GM18858 (cell line): ENCODE measurements around the gene MTMR3.
"Not testable (repeated sequence)": the region's sequence is repeated elsewhere in the genome, so short reads cannot be mapped to it uniquely, and the experiment has no call there.

Experiments
- ATAC-seq: cut with Tn5 transposase; IDR thresholded peaks from one replicate; pipeline ENCODE4 v1.9.1; 2021; ENCODE audit not compliant: unreplicated experiment

Gene MTMR3

DNA sequence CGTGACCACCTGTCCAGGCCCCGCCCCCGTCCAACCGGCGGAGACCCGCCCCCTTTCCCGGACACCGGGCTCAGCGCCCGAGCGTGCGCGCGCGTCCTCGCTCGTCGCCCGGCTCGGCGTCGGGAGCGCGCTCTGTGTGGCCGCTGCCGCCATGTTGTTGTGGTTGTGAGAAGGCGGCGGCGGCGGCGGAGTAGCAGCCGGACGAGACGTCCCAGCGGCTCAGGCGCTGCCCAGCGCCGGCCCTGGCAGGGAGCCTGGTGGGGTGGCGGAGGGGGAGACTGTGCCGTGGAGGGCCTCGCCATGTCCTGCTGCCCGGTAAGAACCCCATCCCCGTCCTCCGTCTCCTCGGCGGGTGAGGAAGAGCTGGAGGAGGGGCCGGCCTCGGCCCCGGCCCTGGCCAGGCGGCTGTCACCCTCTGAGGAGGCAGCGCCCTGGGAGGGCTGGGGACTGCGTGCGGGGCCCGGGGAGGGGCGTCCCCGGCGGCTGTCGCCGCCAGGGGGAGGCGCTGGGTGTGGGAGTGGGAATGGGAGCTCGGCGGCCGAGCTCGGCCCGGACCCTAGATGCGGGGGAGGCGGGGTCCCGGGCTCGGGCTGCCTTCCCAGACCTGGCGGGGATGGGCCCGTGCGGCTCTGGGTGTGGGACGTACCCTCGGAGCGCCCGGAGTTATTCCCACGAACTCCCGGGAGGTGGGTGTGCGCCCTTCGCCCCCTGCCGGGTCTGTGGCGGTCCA is at the start of gene MTMR3:
Gene MTMR3, plus strand, starts transcription at position 130 of the 730 bp plus-strand sequence. CDS start 87,886 bp downstream, outside the sequence.
- peak; percentile 62 for ATAC-seq

DNA sequence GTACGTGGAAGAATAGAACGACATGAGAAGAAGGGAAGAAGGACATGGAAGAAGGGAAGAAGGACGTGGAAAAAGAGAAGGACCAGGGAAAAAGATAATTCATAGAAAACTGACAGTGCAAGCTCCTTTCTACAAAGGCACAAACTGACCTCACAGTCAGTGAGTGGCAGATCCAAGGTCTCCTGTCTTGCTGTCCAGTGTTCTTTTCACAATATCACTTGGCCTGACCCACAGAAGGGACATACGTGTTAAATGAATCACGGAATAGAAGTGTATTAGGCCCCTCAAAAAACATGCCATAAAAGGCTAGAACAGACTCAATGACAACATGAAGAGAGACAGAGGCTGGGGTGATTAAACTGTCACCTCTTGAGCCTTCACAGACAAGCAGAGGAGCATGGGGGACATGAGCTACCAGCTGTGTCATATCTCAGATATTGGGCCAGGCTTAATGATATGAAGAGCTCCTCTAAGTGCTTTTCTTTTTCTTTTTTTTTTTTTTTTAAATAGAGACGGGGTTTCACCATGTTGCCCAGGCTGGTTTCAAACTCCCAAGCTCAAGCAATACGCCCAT is 49.5 kb upstream of the MTMR3 start:
- ATAC-seq, result no peak

- ATAC-seq, result no peak
Measured at GRCh38 chr22:29834046-29834445, 48.9 kb upstream of the MTMR3 start.

- not testable (repeated sequence) for ATAC-seq
Measured at GRCh38 chr22:29836791-29837370, 46.1 kb upstream of the MTMR3 start.

GRCh38 chr22:29837741-29838598 is 45.0 kb upstream of the MTMR3 start, which contains the start of gene ASCC2:
TSS of gene ASCC2 (minus strand) at chr22:29838274. CDS start at chr22:29832325, 5,949 bp downstream.
- ATAC-seq, result peak; percentile 78

GRCh38 chr22:29838599-29838956 is 44.4 kb upstream of the MTMR3 start:
- no peak for ATAC-seq

GRCh38 chr22:29839039-29839438 is 43.9 kb upstream of the MTMR3 start:
- no peak for ATAC-seq

DNA sequence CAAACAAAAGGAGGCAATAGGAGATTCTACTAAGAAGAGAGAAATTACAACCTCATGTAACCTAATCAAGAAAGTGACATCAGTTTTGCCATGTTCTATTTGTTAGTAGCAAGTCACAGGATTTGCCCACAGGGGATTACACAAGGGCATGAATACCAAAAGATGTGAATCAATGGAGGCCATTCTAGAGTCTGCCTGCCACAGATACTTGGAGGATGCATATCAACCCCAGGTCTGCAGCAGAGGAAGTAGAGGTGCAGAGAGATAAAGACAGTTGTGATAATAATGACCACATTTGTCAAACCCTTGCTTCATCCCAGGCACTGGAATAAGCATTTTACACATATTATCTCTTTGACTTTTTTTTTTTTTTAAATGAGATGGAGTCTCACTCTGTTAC is 42.5 kb upstream of the MTMR3 start:
- no peak for ATAC-seq

DNA sequence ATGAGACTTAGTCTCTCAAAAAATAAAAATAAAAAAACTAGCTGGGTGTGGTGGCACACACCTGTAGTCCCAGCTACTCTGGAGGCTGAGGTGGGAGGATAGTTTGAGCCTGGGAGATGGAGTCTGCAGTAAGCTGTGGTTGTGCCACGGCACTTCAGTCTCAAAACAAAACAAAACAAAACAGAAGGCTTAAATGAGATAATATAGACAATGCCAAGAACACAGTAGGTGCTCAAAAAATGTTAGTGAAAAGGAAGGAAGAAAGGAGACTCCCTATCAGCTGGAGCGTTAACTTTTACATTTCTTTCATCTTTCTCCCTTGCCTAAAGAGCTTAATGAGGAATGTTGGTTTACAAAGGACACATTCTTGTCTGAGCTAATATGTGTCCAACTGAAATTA is 40.8 kb upstream of the MTMR3 start:
- ATAC-seq, result no peak

GRCh38 chr22:29842740-29843139 is 40.2 kb upstream of the MTMR3 start:
- no peak for ATAC-seq

DNA sequence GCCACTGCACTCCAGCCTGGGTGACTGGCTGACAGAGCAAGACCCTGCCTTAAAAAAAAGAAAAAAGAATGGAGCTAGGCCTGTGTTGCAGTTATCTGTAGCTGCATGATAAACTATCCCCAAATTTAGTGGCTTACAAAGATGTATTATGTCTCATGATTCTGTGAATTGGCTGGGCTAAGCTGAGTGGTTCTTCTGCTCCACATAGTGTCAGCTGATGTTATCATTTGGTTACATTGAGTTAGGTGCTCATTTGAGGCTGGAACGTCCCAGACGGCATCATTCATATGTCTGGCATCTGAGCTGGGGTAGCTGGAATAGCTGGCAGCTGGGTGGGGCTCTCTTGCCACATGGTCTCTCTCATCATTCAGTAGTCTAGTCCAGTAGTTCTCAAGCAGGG is 36.7 kb upstream of the MTMR3 start:
- no peak for ATAC-seq

- ATAC-seq, result no peak
Measured at GRCh38 chr22:29848111-29848510, 34.9 kb upstream of the MTMR3 start.

GRCh38 chr22:29854432-29854831 is 28.5 kb upstream of the MTMR3 start:
- no peak for ATAC-seq

- no peak for ATAC-seq
Measured at GRCh38 chr22:29855611-29856181, 27.3 kb upstream of the MTMR3 start.

DNA sequence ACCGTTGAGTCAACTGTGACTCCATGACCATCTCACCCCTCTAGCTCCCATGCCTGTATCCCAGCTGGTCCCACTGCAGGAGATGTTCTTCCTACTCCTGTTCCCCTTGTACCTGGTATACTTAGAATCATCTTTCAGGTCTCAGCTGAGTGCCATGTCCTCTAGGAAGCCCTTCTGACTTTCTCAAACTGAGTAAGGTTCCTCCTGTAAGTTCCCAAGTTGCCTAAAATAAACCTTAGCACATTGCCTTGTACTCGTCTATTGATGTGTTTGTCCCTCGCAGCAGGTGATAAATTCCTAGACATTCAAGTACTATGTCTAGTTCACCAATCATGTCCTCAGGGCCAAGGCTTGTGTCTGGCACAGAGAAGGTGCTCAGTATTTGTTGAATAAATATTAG is 26.5 kb upstream of the MTMR3 start:
- ATAC-seq, result no peak

GRCh38 chr22:29859030-29859429 is 23.9 kb upstream of the MTMR3 start:
- ATAC-seq, result not testable (repeated sequence)

DNA sequence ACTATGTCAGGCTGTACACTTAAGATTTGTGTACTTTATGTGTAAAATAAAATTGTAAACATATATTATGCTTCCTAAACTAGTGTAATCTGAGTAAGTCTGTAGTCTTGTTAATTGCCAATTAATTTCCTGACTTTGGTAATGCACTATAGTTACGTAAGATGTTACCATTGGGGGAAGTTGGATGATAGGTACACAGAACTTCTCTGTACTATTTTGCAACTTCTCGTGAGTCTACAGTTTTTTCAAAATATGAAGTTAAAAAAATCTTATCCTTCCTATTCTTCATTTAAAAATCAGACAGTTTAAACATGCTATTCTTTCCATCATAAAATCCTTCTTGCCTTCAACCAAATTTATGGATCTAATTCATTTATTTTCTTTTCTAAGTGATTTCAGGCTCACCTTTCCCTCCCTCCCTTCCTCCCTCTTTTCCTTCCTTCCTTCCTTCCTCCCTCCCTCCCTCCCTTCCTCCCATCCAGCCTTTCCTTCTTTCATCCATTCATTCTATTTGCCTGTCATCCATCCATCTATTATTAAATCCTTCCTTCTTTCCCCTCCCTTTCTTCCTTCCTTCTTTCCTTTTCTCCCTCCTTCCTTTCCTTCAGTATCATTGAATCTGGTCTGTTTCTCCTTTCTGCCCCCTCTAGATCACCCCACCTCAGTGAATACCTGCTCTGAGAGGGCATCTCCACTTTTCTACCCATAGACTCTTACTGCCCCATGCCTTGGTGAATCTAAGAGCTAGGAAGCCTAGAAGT is 22.8 kb upstream of the MTMR3 start:
- no peak for ATAC-seq

- no peak for ATAC-seq
Measured at GRCh38 chr22:29861672-29862297, 21.2 kb upstream of the MTMR3 start.

DNA sequence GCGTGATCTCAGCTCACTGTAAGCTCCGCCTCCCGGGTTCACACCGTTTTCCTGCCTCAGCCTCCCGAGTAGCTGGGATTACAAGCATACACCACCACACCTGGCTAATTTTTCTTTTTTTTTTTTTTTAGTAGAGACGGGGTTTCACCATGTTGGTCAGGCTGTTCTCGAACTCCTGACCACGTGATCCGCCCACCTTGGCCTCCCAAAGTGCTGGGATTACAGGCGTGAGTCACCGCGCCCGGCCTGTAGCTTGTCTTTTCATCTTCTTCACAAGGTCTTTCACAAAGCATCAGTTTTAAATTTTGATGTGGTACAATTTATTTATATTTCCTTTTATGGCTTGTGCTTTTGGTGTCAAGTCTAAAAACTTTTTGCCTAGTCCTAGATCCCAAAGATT is 17.4 kb upstream of the MTMR3 start:
- not testable (repeated sequence) for ATAC-seq

DNA sequence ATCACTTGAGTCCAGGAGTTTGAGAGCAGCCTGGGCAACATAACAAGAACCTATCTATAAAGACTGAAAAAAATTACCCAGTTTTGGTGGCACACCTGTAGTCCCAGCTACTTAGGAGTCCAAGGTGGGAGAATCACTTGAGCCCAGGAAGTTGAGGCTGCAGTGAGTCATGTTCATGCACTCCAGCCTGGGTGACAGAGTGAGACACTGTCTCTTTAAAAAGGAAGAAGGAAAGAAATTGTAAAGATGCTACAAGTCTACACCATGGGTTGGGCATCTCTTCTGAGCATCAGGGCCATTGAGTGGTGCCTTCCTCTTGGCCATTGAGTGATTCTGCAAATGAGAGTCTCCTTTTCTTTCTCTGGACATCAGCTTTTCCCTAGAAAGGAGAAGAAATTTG is 15.7 kb upstream of the MTMR3 start:
- ATAC-seq, result no peak
